Measurements from ENCODE around the gene ITPR1. TPM values are rescaled to one million over a fixed set of nuclear protein-coding genes. Genes with fewer than 3 reads are reported as not detected.

Gene ITPR1
- total and polyA plus RNA-seq, 2 of the 4 experiments (the other 2 are of a cell fraction) = 1.8 to 5.7 TPM

GRCh38 chr3:4684976-4685375, 191.8 kb downstream of the ITPR1 start:
- Histone ChIP-seq H3K9me1 (ENCODE audit: insufficient read depth, low read length) (peaks cover 6% of the 10 kb centered on the region; the same call in 1 of the 2 replicates), H2BK5ac (ENCODE audit: low read depth, low read length, poor library complexity, severe bottlenecking) (no peak overlapping the region), H3K4ac (ENCODE audit: low read depth, low read length) (no peak overlapping the region), H3K14ac (replicated peaks; ENCODE audit: low read depth, low read length) (no peak overlapping the region), H2BK120ac (ENCODE audit: low read depth, low read length) (no peak overlapping the region), H3K4me2 (ENCODE audit: low read depth, low read length) (no peak overlapping the region), H2AFZ (replicated peaks; ENCODE audit: low read length, poor library complexity) (no peak overlapping the region), H3K23ac (ENCODE audit: low read depth, low read length) (no peak overlapping the region), H2AK5ac (ENCODE audit: low read depth, low read length) (no peak overlapping the region), H3K4me1 (ENCODE audit: control insufficient read depth, insufficient read depth, low read length) (peaks cover 6% of the 10 kb centered on the region), H3K56ac (ENCODE audit: extremely low read depth, insufficient read depth, low read length) (no peak overlapping the region), H3K18ac (ENCODE audit: low read depth, low read length) (no peak overlapping the region), H4K5ac (ENCODE audit: low read depth, low read length) (no peak overlapping the region), H3K27me3 (ENCODE audit: control insufficient read depth, insufficient read depth, low read length) (no peaks in the 10 kb centered on the region), H3K9me3 (ENCODE audit: control insufficient read depth, insufficient read depth, low read length) (no peaks in the 10 kb centered on the region), H3K4me3 (ENCODE audit: insufficient read depth, low read depth, low read length) (no peak overlapping the region), H4K91ac (ENCODE audit: insufficient read depth, low read depth, low read length) (no peak overlapping the region), H3K9ac (ENCODE audit: low read depth, low read length) (no peak overlapping the region), H3K27ac (ENCODE audit: insufficient read depth, low read length) (no peak overlapping the region), H3K79me1 (ENCODE audit: low read depth in 1 of 2, low read length in 2 of 2) (no peaks in the 10 kb centered on the region), H4K20me1 (ENCODE audit: insufficient read depth, low read length) (no peaks in the 10 kb centered on the region), H4K8ac (ENCODE audit: low read depth in 2 of 2, low read length in 2 of 2) (no peak overlapping the region), H2AK9ac (replicated peaks; ENCODE audit: low read depth, low read length, poor library complexity) (no peak overlapping the region), H2BK15ac (ENCODE audit: low read depth, low read length) (no peak overlapping the region), H3K36me3 (ENCODE audit: control insufficient read depth, insufficient read depth, low read length) (peaks cover 3% of the 10 kb centered on the region; the same call in 1 of the 2 replicates), H2BK20ac (ENCODE audit: low read depth, low read length) (no peak overlapping the region)
- intact Hi-C loops (cut with micrococcal nuclease) = no loop called here
- no peak for DNase-seq
- no peak for ATAC-seq (ENCODE audit: low read depth)
- CTCF ChIA-PET = interaction anchor here (0.6 kb wide), 1 partner anchor 341 kb away, joined by 3 read pairs; no protein-coding TSS in a partner anchor
- dilution Hi-C loops (cut with HindIII; ENCODE audit: low sequenced_read_pairs, unreplicated experiment) = no loop called here
- in situ Hi-C loops (cut with MboI; ENCODE audit: low sequenced_read_pairs) = no loop called here
- BruUV-seq (replicated peaks) = no TSS peak
- TF ChIP-seq BHLHE40 (IDR thresholded peaks at IDR 0.05; ENCODE audit: low read depth, low read length) (no peak), ELK1 (IDR thresholded peaks at IDR 0.05; ENCODE audit: borderline replicate concordance, low read depth, low read length) (no peak), CEBPB (IDR thresholded peaks at IDR 0.05; ENCODE audit: low read depth, low read length) (no peak), POLR2A (IDR thresholded peaks at IDR 0.05; ENCODE audit: low read depth, low read length) (no peak), MAFK (IDR thresholded peaks at IDR 0.05; ENCODE audit: low read depth, low read length) (no peak), CHD1 (IDR thresholded peaks at IDR 0.05; ENCODE audit: low read depth, low read length) (no peak)
- POLR2A ChIA-PET (ENCODE audit: unreplicated experiment) = no interaction called here
- 88% methylated on average over 8 of the region's 10 CpGs; no CpG with 5 or more reads in 1 of the 2 experiments for WGBS, 2 experiments (ENCODE audit: extremely low coverage in 2 of 2, insufficient read length in 1 of 2)
